Endodermal cell (in vitro differentiated cells): Measurements from ENCODE around the gene RASGRF1. TPM values are rescaled to one million over a fixed set of nuclear protein-coding genes. Genes with fewer than 3 reads are reported as not detected.
"Not testable (repeated sequence)": the region's sequence is repeated elsewhere in the genome, so short reads cannot be mapped to it uniquely, and the experiment has no call there.

Experiments
- DNase-seq: peaks from one replicate; pipeline ENCODE4 v3.0.0-alpha.2; 2017
- H3K27ac ChIP-seq: 2 replicates; pipeline ENCODE4 v1.5.1; 2013; ENCODE audit warnings: mild to moderate bottlenecking, low read depth, low read length, moderate library complexity
- H3K27me3 ChIP-seq: 2 replicates; pipeline ENCODE4 v1.6.1; 2013; ENCODE audit warnings: mild to moderate bottlenecking, low read length, moderate library complexity; ENCODE audit not compliant: insufficient read depth, control insufficient read depth, poor library complexity, severe bottlenecking
- H3K36me3 ChIP-seq: 2 replicates; pipeline ENCODE4 v1.7.0; 2013; ENCODE audit warnings: mild to moderate bottlenecking, low read length, moderate library complexity; ENCODE audit not compliant: control insufficient read depth, insufficient read depth
- H3K4me1 ChIP-seq: one replicate; pipeline ENCODE4 v1.7.0; 2013; ENCODE audit warnings: low read length; ENCODE audit not compliant: control insufficient read depth, insufficient read depth
- H3K4me3 ChIP-seq: 2 replicates; pipeline ENCODE4 v1.5.1; 2013; ENCODE audit warnings: mild to moderate bottlenecking, low read length, moderate library complexity
- H3K9ac ChIP-seq: 2 replicates; pipeline ENCODE4 v1.6.1; 2013; ENCODE audit warnings: mild to moderate bottlenecking, low read length, moderate library complexity; ENCODE audit not compliant: poor library complexity, severe bottlenecking; ENCODE audit errors: extremely low read depth
- H3K9me3 ChIP-seq: 2 replicates; pipeline ENCODE4 v1.6.1; 2013; ENCODE audit warnings: mild to moderate bottlenecking, low read length, moderate library complexity; ENCODE audit not compliant: control insufficient read depth
- H3K27ac Mint-ChIP-seq: 2 replicates; pipeline ENCODE4 v1.8.0; 2020; ENCODE audit warnings: mixed read lengths
- H3K27me3 Mint-ChIP-seq: 2 replicates; pipeline ENCODE4 v1.8.0; 2021; ENCODE audit warnings: mild to moderate bottlenecking, mixed read lengths; ENCODE audit not compliant: insufficient read depth
- H3K36me3 Mint-ChIP-seq: 2 replicates; pipeline ENCODE4 v1.8.0; 2020; ENCODE audit warnings: low read depth, mixed read lengths
- H3K4me1 Mint-ChIP-seq: 2 replicates; pipeline ENCODE4 v1.8.0; 2020; ENCODE audit warnings: mixed read lengths
- H3K4me3 Mint-ChIP-seq: 2 replicates; pipeline ENCODE4 v1.8.0; 2020; ENCODE audit warnings: mild to moderate bottlenecking, moderate library complexity, mixed read lengths
- H3K9me3 Mint-ChIP-seq: 2 replicates; pipeline ENCODE4 v1.8.0; 2020; ENCODE audit warnings: mild to moderate bottlenecking, mixed read lengths
- WGBS, 2 experiments: methylation state at CpG; one replicate each; pipeline versions ENCODE4 v1.1.5 to v1.1.7; 2013; ENCODE audit warnings: missing lambda C conversion rate in 2 of 2, mixed read lengths in 1 of 2; ENCODE audit not compliant: insufficient coverage in 1 of 2, insufficient read length in 1 of 2; 5-methylcytosine and 5-hydroxymethylcytosine counted together
- total RNA-seq, 2 donors: library from RNA; stranded (reverse); fragmentation: NEBNext Ultra II Directional in 1 of 2; extraction: Animal tissue kit (Norgen Biotek cat#: 25700) in 1 of 2; gene quantifications; 2 replicates in 1 of 2; 3 replicates in 1 of 2; pipeline ENCODE4 v1.2.1, GENCODE V29; 2021
- TF ChIP-seq, protein P1 (sequence below): fragments of 200-600 bp; sonication (generic); conservative IDR thresholded peaks from 2 replicates; pipeline ENCODE4 v1.5.0; 2021; ENCODE audit warnings: antibody characterized with exemption, mild to moderate bottlenecking

The RASGRF1 gene
- total RNA-seq, 2 donors from 2014 or later, result 0.20 TPM; not detected in 1

GRCh38 chr15:79115986-79116665, 25.5 kb upstream of the RASGRF1 start:
- H3K9me3 Mint-ChIP-seq, result peaks cover 3% of the 10 kb centered on the region
- Histone ChIP-seq H3K9ac (no peak overlapping the region), H3K4me1 (peaks cover 12% of the 10 kb centered on the region), H3K9me3 (no peaks in the 10 kb centered on the region), H3K36me3 (no peaks in the 10 kb centered on the region), H3K4me3 (no peak overlapping the region), H3K27me3 (peaks cover 19% of the 10 kb centered on the region), H3K27ac (no peak overlapping the region)
- 88 to 91% methylated on average over 7 of the region's 7 CpGs for whole genome bisulfite sequencing, 2 experiments
- H3K27me3 Mint-ChIP-seq, result peaks cover 12% of the 10 kb centered on the region
- peaks cover 6% of the 10 kb centered on the region for H3K4me1 Mint-ChIP-seq
- H3K4me3 Mint-ChIP-seq, result no peak overlapping the region
- TF ChIP-seq, protein P1, sequence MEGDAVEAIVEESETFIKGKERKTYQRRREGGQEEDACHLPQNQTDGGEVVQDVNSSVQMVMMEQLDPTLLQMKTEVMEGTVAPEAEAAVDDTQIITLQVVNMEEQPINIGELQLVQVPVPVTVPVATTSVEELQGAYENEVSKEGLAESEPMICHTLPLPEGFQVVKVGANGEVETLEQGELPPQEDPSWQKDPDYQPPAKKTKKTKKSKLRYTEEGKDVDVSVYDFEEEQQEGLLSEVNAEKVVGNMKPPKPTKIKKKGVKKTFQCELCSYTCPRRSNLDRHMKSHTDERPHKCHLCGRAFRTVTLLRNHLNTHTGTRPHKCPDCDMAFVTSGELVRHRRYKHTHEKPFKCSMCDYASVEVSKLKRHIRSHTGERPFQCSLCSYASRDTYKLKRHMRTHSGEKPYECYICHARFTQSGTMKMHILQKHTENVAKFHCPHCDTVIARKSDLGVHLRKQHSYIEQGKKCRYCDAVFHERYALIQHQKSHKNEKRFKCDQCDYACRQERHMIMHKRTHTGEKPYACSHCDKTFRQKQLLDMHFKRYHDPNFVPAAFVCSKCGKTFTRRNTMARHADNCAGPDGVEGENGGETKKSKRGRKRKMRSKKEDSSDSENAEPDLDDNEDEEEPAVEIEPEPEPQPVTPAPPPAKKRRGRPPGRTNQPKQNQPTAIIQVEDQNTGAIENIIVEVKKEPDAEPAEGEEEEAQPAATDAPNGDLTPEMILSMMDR, result no peak
- no peak for DNase-seq
- H3K36me3 Mint-ChIP-seq, result no peaks in the 10 kb centered on the region
- no peak overlapping the region for H3K27ac Mint-ChIP-seq

- WGBS, 2 experiments, result 93% methylated on average over 2 of the region's 2 CpGs; no CpG with 5 or more reads in 1 of the 2 experiments
- Histone ChIP-seq H3K27me3 (peaks cover 5% of the 10 kb centered on the region), H3K4me1 (peaks cover 12% of the 10 kb centered on the region), H3K4me3 (no peak overlapping the region), H3K36me3 (no peaks in the 10 kb centered on the region), H3K9ac (no peak overlapping the region), H3K27ac (no peak overlapping the region), H3K9me3 (no peaks in the 10 kb centered on the region)
- H3K27me3 Mint-ChIP-seq, result peaks cover 14% of the 10 kb centered on the region
- H3K4me3 Mint-ChIP-seq, result no peak overlapping the region
- no peaks in the 10 kb centered on the region for H3K36me3 Mint-ChIP-seq
- no peak overlapping the region for H3K27ac Mint-ChIP-seq
- H3K4me1 Mint-ChIP-seq, result peaks cover 6% of the 10 kb centered on the region
- TF ChIP-seq, protein P1, result no peak
- H3K9me3 Mint-ChIP-seq, result peaks cover 3% of the 10 kb centered on the region
- no peak for DNase-seq
Measured at GRCh38 chr15:79113831-79114230, 23.3 kb upstream of the RASGRF1 start.

DNA sequence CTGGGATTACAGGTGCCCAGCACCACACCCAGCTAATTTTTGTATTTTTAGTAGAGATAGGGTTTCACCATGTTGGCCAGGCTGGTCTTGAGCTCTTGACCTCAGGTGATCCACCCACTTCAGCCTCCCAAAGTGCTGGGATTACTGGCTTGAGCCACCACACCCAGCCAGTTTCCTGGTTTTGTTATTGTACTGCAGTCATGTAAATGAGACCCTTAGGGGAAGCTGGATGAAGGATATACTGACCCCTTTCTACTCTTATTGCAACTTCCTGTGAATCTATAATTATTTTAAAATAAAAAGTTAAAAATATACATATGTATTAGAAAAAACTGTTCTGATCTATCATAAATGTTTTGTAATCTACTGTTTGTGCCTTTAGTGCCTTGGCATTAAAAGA, 20.8 kb upstream of the RASGRF1 start:
- not testable (repeated sequence) for H3K27ac Mint-ChIP-seq, H3K36me3 ChIP-seq, H3K9me3 ChIP-seq, H3K4me1 Mint-ChIP-seq, H3K9me3 Mint-ChIP-seq, DNase-seq, H3K4me1 ChIP-seq, H3K27ac ChIP-seq, H3K9ac ChIP-seq, H3K36me3 Mint-ChIP-seq, H3K4me3 Mint-ChIP-seq, H3K4me3 ChIP-seq
- peaks cover 22% of the 10 kb centered on the region for H3K27me3 Mint-ChIP-seq
- H3K27me3 ChIP-seq, result peaks cover 16% of the 10 kb centered on the region

- H3K9ac ChIP-seq, result no peak overlapping the region
- H3K27me3 ChIP-seq, result peaks cover 17% of the 10 kb centered on the region
- H3K4me3 ChIP-seq, result no peak overlapping the region
- TF ChIP-seq, protein P1, result no peak
- Mint-ChIP-seq H3K27me3 (peaks cover 50% of the 10 kb centered on the region), H3K27ac (no peak overlapping the region), H3K4me3 (no peak overlapping the region), H3K36me3 (no peaks in the 10 kb centered on the region), H3K9me3 (no peaks in the 10 kb centered on the region), H3K4me1 (peaks cover 4% of the 10 kb centered on the region)
- no peak overlapping the region for H3K27ac ChIP-seq
- 92 to 93% methylated on average over 2 to 4 of the region's 4 CpGs for WGBS, 2 experiments
- no peaks in the 10 kb centered on the region for H3K36me3 ChIP-seq
- H3K4me1 ChIP-seq, result peaks cover 7% of the 10 kb centered on the region
- no peaks in the 10 kb centered on the region for H3K9me3 ChIP-seq
- DNase-seq, result peak; percentile 11
Measured at GRCh38 chr15:79105141-79105540, 14.6 kb upstream of the RASGRF1 start.
